SK-N-SH (cell line): Measurements from ENCODE around the gene SLC35B4.

Experiments
- CTCF ChIP-seq: fragments of 200-600 bp; sonication (generic); IDR thresholded peaks from 2 replicates; pipeline ENCODE4 v1.6.1; 2017; ENCODE audit warnings: antibody characterized with exemption, mild to moderate bottlenecking, moderate library complexity
- ELF1 ChIP-seq: IDR thresholded peaks from 2 replicates; pipeline ENCODE4 v1.4.0; 2012
- EP300 ChIP-seq, 2 experiments: IDR thresholded peaks; 2 replicates each; pipeline versions ENCODE4 v1.4.0 to v1.6.1; 2012; ENCODE audit warnings: borderline replicate concordance in 1 of 2, low read depth in 1 of 2, low read length in 1 of 2
- EZH2phosphoT487 ChIP-seq: fragments of 200-600 bp; sonication (generic); IDR thresholded peaks from 2 replicates; pipeline ENCODE4 v1.6.1; 2017; ENCODE audit warnings: low read depth, mixed run types, mild to moderate bottlenecking, antibody characterized with exemption, moderate library complexity, borderline replicate concordance
- GABPA ChIP-seq: IDR thresholded peaks from 2 replicates; pipeline ENCODE4 v1.4.0; 2012; ENCODE audit warnings: low read depth, mild to moderate bottlenecking
- MEF2A ChIP-seq: IDR thresholded peaks from 2 replicates; pipeline ENCODE4 v1.4.0; 2012; ENCODE audit warnings: low read depth, borderline replicate concordance
- POLR2AphosphoS5 ChIP-seq: IDR thresholded peaks from 2 replicates; pipeline ENCODE4 v1.6.1; 2012; ENCODE audit warnings: low read depth, low read length
- TAF1 ChIP-seq: IDR thresholded peaks from 2 replicates; pipeline ENCODE4 v1.6.1; 2012; ENCODE audit warnings: low read depth, mild to moderate bottlenecking, low read length, moderate library complexity, borderline replicate concordance
- TEAD4 ChIP-seq: IDR thresholded peaks from 2 replicates; pipeline ENCODE4 v1.4.0; 2012; ENCODE audit warnings: mild to moderate bottlenecking, borderline replicate concordance; ENCODE audit not compliant: insufficient read depth
- TF ChIP-seq, protein P1 (sequence below): IDR thresholded peaks from 2 replicates; pipeline ENCODE4 v1.4.0; 2012; ENCODE audit warnings: low read depth, borderline replicate concordance
- TF ChIP-seq, protein P2 (sequence below): IDR thresholded peaks from 2 replicates; pipeline ENCODE4 v1.4.0; 2012; ENCODE audit warnings: low read depth

- no peak for TF ChIP-seq POLR2AphosphoS5
- TF ChIP-seq TAF1 = no peak
- TF ChIP-seq CTCF = no peak
- TF ChIP-seq TEAD4 = no peak
- TF ChIP-seq, protein P1, sequence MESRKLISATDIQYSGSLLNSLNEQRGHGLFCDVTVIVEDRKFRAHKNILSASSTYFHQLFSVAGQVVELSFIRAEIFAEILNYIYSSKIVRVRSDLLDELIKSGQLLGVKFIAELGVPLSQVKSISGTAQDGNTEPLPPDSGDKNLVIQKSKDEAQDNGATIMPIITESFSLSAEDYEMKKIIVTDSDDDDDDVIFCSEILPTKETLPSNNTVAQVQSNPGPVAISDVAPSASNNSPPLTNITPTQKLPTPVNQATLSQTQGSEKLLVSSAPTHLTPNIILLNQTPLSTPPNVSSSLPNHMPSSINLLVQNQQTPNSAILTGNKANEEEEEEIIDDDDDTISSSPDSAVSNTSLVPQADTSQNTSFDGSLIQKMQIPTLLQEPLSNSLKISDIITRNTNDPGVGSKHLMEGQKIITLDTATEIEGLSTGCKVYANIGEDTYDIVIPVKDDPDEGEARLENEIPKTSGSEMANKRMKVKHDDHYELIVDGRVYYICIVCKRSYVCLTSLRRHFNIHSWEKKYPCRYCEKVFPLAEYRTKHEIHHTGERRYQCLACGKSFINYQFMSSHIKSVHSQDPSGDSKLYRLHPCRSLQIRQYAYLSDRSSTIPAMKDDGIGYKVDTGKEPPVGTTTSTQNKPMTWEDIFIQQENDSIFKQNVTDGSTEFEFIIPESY = no peak
- no peak for TF ChIP-seq EP300 (IDR thresholded peaks at IDR 0.05; ENCODE audit: borderline replicate concordance in 1 of 2, low read depth in 1 of 2, low read length in 1 of 2)
- TF ChIP-seq MEF2A = no peak
- no peak for TF ChIP-seq ELF1
- TF ChIP-seq EZH2phosphoT487 = no peak
- no peak for TF ChIP-seq GABPA
- TF ChIP-seq, protein P2, sequence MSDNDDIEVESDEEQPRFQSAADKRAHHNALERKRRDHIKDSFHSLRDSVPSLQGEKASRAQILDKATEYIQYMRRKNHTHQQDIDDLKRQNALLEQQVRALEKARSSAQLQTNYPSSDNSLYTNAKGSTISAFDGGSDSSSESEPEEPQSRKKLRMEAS = no peak
Measured at GRCh38 chr7:134343796-134344195, 27.1 kb upstream of the SLC35B4 start.
